Stimulated activated CD4-positive, alpha-beta T cell treated with anti-CD3 and anti-CD28 coated beads, TNF-alpha, amount 100 ng/mL, for 24 hours (primary cell): Measurements from ENCODE around the gene PNPLA1.

Experiments used
- DNase-seq, 3 experiments: peaks; one replicate each; pipeline ENCODE4 v3.0.0-alpha.2; 2020; ENCODE audit warnings: low read depth in 3 of 3

Gene PNPLA1

GRCh38 chr6:36269834-36270705 is at the start of gene PNPLA1:
Gene PNPLA1, plus strand, starts transcription at chr6:36270060. Its CDS starts 400 bp downstream, at chr6:36270460.
- no peak for DNase-seq

- no peak for DNase-seq
These were observed 49.6 kb upstream of the PNPLA1 start for GRCh38 chr6:36220226-36220625.

- DNase-seq, result no peak
These were observed 48.2 kb upstream of the PNPLA1 start for GRCh38 chr6:36221674-36222073.

GRCh38 chr6:36222924-36223323 is 46.9 kb upstream of the PNPLA1 start:
- DNase-seq, result no peak

GRCh38 chr6:36223706-36224105 is 46.2 kb upstream of the PNPLA1 start:
- DNase-seq, result no peak

GRCh38 chr6:36224918-36225461 is 44.9 kb upstream of the PNPLA1 start:
- DNase-seq, result no peak

- DNase-seq, result no peak
These were observed 43.3 kb upstream of the PNPLA1 start for GRCh38 chr6:36226438-36227047.

- no peak for DNase-seq
These were observed 42.3 kb upstream of the PNPLA1 start for GRCh38 chr6:36227379-36228228.

- DNase-seq, result no peak
These were observed 40.6 kb upstream of the PNPLA1 start for GRCh38 chr6:36229223-36229622.

GRCh38 chr6:36230371-36230770 is 39.5 kb upstream of the PNPLA1 start:
- DNase-seq, result no peak

GRCh38 chr6:36232172-36232571 is 37.7 kb upstream of the PNPLA1 start:
- no peak for DNase-seq

- DNase-seq, result no peak
These were observed 34.6 kb upstream of the PNPLA1 start for GRCh38 chr6:36235309-36235708.

- DNase-seq, result no peak
These were observed 34.0 kb upstream of the PNPLA1 start for GRCh38 chr6:36235862-36236261.

- no peak for DNase-seq
These were observed 30.1 kb upstream of the PNPLA1 start for GRCh38 chr6:36239774-36240173.

GRCh38 chr6:36241728-36242127 is 28.1 kb upstream of the PNPLA1 start:
- DNase-seq, result peak in 1 of 3 experiments; percentile 4

- no peak for DNase-seq
These were observed 27.7 kb upstream of the PNPLA1 start for GRCh38 chr6:36242161-36242560.

- DNase-seq, result no peak
These were observed 27.2 kb upstream of the PNPLA1 start for GRCh38 chr6:36242626-36243025.

GRCh38 chr6:36243562-36244212 is 26.2 kb upstream of the PNPLA1 start:
- DNase-seq, result no peak

- no peak for DNase-seq
These were observed 25.1 kb upstream of the PNPLA1 start for GRCh38 chr6:36244641-36245280.

- no peak for DNase-seq
These were observed 24.2 kb upstream of the PNPLA1 start for GRCh38 chr6:36245572-36246061.
